ENCODE data around the gene RIMBP3C.
A peak's percentile ranks its signal among the peaks of the same experiment; 100 is the strongest.
"Not testable (repeated sequence)": the region's sequence is repeated elsewhere in the genome, so short reads cannot be mapped to it uniquely, and the experiment has no call there.

RIMBP3C gene

DNA sequence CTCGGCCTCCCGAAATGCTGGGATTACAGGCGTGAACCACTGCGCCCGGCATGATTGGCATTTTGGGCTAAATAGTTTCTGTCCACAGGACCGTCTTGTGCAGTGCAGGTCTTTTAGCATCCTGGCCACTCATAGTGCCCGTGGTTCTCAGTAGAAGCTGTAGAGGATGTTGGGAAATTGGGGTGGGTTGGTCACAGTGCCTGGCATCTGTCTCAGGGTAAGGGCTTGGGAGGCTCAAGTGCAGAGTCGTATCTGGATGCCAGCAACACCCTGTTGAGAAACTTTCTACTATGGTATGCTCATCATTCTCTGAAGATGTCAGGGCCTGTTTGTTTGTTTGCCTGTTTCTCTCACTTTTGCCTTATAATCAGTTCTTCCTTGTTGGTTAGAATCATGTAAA, 38.1 kb upstream of the RIMBP3C start:
- FAIRE-seq (no peak), DNase-seq (ENCODE audit: insufficient read length) (no peak)
- TF ChIP-seq TAF1 (IDR thresholded peaks at IDR 0.05; ENCODE audit: borderline replicate concordance, low read depth, low read length): no peak

DNA sequence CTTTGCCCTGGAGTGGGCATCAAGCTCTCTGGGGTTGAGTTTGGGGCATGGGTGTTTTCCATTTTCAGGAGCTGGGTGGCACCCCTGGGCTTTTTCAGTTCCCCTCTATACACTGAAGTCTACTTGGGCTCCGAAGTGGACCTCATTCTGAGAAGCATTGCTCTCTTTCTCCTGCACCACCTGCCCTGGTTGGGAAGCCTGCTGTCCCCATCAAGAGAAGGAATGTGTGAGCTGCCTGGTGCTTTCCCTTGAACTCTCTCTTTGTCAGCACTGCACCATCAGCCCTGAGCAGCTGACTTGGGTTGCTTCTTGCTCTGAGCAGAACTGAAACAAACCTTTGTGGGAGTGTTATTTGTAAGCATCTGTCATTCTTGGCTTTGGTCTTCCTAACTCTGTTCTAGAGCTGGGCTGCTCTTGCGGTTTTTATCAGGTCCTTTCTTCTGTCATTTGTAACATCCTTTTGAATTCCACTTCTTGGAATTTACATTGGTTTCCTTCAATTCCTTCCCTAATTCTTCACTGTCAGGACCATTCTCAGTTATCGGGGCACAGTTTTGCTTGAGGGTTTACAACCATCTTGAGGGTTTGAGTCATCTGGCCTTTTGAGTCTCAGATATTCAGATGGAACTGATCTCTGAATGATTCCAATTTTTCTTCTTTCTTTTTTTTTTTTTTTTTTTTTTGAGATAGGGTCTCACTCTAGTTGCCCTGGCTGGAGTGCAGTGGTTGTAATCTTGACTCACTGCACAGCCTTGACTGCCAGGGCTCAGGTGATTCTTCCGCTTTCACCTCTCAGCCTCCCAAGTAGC, 36.7 kb upstream of the RIMBP3C start:
- TF ChIP-seq POLR2A (IDR thresholded peaks at IDR 0.05; ENCODE audit: low read depth, low read length): no peak
- TF ChIP-seq TAF1 (IDR thresholded peaks at IDR 0.05; ENCODE audit: borderline replicate concordance, low read depth, low read length): no peak
- TF ChIP-seq POLR2AphosphoS5 (IDR thresholded peaks at IDR 0.05; ENCODE audit: low read depth, low read length): no peak

DNA sequence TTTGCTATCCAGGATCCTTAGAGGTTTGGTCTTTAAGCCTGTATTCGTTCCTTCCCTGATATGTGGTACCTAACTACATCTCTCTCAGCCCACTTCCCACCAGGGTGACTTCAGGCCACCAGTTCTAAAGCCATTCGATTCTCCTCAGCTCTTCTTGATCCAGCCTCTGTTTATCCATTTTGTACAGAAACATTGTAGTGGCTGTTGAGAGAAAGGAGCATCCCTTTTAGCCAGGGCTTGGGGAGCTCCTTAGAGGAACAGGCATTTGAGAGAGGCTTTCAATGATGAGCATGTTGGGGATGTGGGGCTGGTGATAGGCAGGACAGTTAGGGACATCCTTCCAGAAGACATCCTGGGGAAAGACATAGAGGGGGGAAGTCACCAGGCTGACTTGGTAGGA, 34.1 kb upstream of the RIMBP3C start:
- no peak for TF ChIP-seq TAF1 (IDR thresholded peaks at IDR 0.05; ENCODE audit: borderline replicate concordance, low read depth, low read length)
- no peak for TF ChIP-seq POLR2AphosphoS5 (IDR thresholded peaks at IDR 0.05; ENCODE audit: low read depth, low read length)
- TF ChIP-seq POLR2A (IDR thresholded peaks at IDR 0.05; ENCODE audit: low read depth, low read length): no peak
- FAIRE-seq: no peak
- no peak for DNase-seq (ENCODE audit: insufficient read length)

More for the DNA sequence above, 36.7 kb upstream of the RIMBP3C start:
- FAIRE-seq: peak; percentile 93
- peak; percentile 61 for DNase-seq (ENCODE audit: insufficient read length)

DNA sequence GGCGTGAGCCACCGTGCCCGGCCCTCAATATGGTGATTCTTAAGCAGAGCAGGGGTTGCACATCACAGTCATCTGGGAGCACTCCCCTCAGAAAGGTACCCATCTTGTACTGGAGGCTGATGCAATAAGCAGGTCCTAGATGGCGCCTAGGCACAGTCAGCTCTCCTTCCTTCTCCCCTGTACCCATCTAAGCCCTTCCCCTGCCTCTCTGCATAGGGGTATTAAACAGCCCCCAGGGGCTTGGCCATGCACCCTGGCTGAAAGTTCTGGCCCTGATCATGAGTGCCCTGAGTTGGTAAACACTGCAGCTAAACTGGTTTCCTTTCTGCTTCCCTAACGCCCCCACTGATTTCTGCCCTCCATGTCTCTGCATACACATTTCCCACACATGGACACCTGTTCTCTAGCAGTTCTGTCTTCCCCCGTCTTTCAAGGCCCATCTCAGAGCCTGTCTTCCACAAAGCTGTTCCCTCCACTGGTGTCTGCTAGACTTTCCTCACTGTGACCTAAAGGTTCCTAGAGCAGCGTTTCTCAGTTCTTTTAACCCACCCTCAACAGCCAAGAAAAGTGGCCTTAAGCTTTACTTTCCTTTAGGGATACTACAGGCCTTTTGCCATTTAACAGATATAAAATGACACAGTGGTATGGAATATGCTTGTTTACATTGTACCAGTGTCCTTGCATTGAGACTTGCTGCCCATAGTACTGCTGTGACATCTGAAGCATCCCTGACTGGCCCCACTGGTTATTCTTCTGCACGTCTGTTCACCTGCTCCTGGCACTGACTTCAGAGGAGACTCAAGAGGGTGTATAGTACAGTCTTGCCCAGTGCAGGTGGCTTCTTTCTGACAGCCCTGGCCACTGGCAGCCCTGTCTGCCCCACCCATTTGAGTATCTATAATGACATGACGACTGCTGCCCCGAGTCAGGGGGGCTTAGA, 31.8 kb upstream of the RIMBP3C start:
- FAIRE-seq (no peak), DNase-seq (ENCODE audit: insufficient read length) (no peak)

DNA sequence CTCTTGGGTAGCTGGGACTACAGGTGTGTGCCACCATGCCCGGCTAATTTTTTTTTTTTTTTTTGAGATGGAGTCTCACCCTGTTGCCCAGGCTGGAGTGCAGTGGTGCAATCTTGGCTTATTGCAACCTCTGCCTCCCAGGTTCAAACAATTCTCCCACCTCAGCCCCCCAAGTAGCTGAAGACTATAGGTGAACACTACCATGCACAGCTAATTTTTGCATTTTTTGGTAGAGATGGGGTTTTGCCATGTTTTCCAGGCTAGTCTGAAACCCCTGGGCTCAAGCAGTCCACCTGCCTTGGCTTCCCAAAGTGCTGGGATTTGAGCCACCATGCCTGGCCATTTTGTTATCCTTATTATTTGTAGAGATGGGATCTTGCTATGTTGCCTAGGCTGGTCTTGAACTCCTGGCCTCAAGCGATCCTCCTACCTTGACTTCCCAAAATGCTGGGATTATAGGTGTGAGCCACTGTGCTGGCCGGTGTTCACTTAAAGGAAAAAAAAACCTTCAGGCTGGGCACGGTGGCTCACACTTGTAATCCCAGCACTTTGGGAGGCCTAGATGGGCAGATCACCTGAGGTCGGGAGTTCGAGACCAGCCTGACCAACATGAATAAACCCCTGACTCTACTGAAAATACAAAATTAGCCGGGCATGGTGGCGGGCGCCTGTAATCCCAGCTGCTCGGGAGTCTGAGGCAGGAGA, 29.9 kb upstream of the RIMBP3C start:
- FAIRE-seq; DNase-seq (ENCODE audit: insufficient read length): not testable (repeated sequence)

More for the DNA sequence above, 31.8 kb upstream of the RIMBP3C start:
- TF ChIP-seq POLR2A (IDR thresholded peaks at IDR 0.05; ENCODE audit: low read depth, low read length) (no peak), POLR2AphosphoS5 (IDR thresholded peaks at IDR 0.05; ENCODE audit: low read depth, low read length) (0 out of 2 replicates have a peak, but pooled peaks have one; percentile 44), TAF1 (IDR thresholded peaks at IDR 0.05; ENCODE audit: borderline replicate concordance, low read depth, low read length) (no peak)

DNA sequence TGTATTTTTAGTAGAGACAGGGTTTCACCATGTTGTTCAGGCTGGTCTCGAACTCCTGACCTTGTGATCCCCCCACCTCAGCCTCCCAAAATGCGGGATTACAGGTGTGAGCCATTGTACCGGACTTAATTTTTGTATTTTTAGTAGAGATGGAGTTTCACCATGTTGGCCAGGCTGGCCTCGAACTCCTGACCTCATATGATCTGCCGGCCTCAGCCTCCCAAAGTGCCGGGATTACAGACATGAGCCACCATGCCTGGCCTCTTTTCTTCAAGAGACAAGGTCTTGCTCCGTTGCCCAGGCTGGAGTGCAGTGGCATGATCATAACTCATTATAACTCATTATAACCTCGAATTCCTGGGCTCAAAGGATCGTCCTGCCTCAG, 29.4 kb upstream of the RIMBP3C start:
- not testable (repeated sequence) for FAIRE-seq; DNase-seq (ENCODE audit: insufficient read length)

DNA sequence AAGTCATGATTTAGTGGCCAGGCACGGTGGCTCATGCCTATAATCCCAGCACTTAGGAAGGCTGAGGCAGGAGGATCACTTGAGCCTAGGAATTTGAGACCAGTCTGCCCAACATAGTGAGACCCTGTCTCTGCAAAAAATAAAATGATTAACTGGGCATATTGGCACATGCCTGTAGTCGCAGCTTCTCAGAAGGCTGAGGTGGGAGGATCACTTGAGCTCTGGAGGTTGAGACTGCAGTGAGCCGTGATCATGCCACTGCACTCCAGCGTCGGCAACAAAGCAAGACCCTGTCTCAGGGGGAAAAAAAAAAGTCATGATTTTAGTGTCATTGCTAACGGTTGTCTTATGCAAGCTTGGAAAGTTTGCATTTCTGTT, 28.2 kb upstream of the RIMBP3C start:
- TF ChIP-seq POLR2A (IDR thresholded peaks at IDR 0.05; ENCODE audit: low read depth, low read length) (no peak), TAF1 (IDR thresholded peaks at IDR 0.05; ENCODE audit: borderline replicate concordance, low read depth, low read length) (no peak), POLR2AphosphoS5 (IDR thresholded peaks at IDR 0.05; ENCODE audit: low read depth, low read length) (no peak)
- FAIRE-seq (no peak), DNase-seq (ENCODE audit: insufficient read length) (no peak)

DNA sequence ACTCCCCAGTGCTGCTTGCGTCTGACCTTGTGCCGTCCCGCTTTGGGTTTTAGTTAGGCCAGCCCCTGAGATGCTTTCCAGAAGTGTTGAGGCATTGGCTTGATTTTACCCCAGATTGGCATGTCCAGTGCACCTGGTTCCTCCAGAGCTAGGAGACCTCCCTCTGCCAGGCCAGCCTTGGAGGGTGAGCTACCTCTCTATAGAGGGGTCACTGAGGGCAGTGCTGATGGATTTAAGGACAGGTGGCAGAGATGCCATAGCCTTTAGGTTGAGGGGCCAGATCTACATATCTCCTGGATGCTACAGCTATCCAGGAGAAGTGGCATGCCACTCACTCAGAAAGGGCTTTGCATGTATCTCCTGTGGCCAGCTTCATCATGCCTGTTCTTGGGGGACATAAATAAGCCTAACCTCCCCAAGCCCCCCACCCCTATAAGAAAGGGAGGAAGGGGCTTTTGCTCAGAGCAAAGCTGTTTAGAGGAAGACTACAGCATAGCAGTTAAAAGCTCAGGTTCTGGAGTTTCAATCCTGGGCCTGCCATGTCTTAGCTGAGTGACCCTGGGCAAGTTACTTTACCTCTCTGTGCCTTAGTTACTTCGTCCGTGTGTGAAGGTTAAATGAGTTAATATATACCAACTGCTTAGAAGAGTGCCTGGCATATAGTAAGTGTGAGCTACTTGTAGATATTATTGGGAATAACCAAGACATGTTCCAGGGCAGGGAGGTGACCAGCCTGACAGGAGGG, 22.7 kb upstream of the RIMBP3C start:
- TF ChIP-seq POLR2AphosphoS5 (IDR thresholded peaks at IDR 0.05; ENCODE audit: low read depth, low read length): no peak
- no peak for TF ChIP-seq POLR2A (IDR thresholded peaks at IDR 0.05; ENCODE audit: low read depth, low read length)
- TF ChIP-seq TAF1 (IDR thresholded peaks at IDR 0.05; ENCODE audit: borderline replicate concordance, low read depth, low read length): no peak
- DNase-seq (ENCODE audit: insufficient read length) (no peak), FAIRE-seq (no peak)

DNA sequence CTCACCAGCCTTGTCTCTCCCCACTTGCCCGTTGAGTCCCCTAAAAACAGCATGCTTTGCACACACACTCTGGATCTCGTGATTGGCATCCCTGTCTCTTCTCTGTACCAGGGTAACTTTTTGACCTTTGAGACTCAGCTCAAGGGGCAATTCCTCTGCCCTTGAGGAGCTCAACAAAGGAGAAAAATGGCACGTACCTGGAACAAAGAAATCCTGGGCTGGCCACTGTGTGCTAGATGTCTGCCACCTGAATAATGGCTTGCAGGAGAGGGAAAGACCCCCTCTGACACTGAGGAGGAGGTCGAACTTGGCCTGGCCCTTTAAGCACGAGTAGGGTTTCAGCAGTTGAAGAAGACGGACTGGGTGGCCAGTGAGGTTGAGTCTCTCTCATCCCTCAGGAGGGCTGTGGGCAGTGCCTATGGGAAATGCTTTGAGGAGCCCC, 22.1 kb upstream of the RIMBP3C start:
- DNase-seq (ENCODE audit: insufficient read length): no peak
- no peak for FAIRE-seq
- TF ChIP-seq TAF1 (IDR thresholded peaks at IDR 0.05; ENCODE audit: borderline replicate concordance, low read depth, low read length): no peak
- TF ChIP-seq POLR2A (IDR thresholded peaks at IDR 0.05; ENCODE audit: low read depth, low read length): no peak
- TF ChIP-seq POLR2AphosphoS5 (IDR thresholded peaks at IDR 0.05; ENCODE audit: low read depth, low read length): no peak

DNA sequence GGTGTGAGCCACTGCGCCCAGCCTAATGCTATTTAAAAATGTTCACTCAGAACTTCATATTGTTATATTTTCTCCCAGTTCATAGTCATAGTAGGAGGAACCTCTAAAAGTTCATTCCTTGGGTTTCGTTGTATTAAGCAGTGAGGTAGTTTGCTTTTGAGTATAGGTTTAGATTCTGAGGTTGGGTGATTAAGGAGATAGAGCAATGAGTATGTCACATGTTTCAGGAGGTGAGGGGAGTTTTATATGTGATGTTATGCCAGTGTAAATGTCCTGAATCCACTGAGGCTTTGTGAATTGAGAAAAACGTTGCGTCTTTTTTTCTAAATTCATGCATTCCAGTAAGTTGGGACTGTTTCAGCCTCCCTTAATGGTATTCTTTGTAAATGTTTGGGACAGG, 20.4 kb upstream of the RIMBP3C start:
- FAIRE-seq: no peak
- DNase-seq (ENCODE audit: insufficient read length): no peak
- no peak for TF ChIP-seq TAF1 (IDR thresholded peaks at IDR 0.05; ENCODE audit: borderline replicate concordance, low read depth, low read length)
- TF ChIP-seq POLR2A (IDR thresholded peaks at IDR 0.05; ENCODE audit: low read depth, low read length): no peak
- TF ChIP-seq POLR2AphosphoS5 (IDR thresholded peaks at IDR 0.05; ENCODE audit: low read depth, low read length): no peak

DNA sequence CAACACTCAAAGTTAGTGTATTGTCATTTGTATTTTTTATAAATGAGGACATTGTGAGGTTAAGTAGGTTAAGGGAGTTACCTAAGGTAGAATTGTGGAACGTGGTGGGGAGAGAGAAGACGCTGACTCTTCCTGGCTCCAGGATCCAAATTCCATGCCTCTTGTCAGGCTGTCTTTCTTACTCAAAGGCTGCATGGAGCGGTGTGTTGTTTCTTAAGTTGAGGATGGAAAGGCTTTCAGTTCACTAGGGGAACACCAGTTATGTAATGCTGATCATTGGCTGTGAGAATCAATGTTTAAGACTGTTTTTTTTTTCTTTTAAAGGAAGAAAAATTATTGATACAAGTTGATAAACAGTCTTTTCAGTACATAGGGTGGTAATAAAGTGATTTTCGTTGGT, 19.1 kb upstream of the RIMBP3C start:
- no peak for TF ChIP-seq POLR2AphosphoS5 (IDR thresholded peaks at IDR 0.05; ENCODE audit: low read depth, low read length)

More for the DNA sequence above, 19.1 kb upstream of the RIMBP3C start:
- DNase-seq (ENCODE audit: insufficient read length): no peak
- FAIRE-seq: no peak
